ENCODE measurements around the gene SLC15A3.

The SLC15A3 gene

GRCh38 chr11:60938500-60938899 lies 13.5 kb downstream of the SLC15A3 start:
- TF ChIP-seq, protein P1, sequence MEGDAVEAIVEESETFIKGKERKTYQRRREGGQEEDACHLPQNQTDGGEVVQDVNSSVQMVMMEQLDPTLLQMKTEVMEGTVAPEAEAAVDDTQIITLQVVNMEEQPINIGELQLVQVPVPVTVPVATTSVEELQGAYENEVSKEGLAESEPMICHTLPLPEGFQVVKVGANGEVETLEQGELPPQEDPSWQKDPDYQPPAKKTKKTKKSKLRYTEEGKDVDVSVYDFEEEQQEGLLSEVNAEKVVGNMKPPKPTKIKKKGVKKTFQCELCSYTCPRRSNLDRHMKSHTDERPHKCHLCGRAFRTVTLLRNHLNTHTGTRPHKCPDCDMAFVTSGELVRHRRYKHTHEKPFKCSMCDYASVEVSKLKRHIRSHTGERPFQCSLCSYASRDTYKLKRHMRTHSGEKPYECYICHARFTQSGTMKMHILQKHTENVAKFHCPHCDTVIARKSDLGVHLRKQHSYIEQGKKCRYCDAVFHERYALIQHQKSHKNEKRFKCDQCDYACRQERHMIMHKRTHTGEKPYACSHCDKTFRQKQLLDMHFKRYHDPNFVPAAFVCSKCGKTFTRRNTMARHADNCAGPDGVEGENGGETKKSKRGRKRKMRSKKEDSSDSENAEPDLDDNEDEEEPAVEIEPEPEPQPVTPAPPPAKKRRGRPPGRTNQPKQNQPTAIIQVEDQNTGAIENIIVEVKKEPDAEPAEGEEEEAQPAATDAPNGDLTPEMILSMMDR (IDR thresholded peaks at IDR 0.05; ENCODE audit: insufficient read depth, missing control alignments) = no peak
- FAIRE-seq (no peak), DNase-seq (ENCODE audit: insufficient read length, low spot score) (no peak)

GRCh38 chr11:60937811-60938210 lies 14.2 kb downstream of the SLC15A3 start:
- no peak for FAIRE-seq

GRCh38 chr11:60937144-60937527 lies 14.8 kb downstream of the SLC15A3 start:
- no peak for DNase-seq (ENCODE audit: insufficient read length, low spot score)
- no peak for FAIRE-seq
- TF ChIP-seq, protein P1 (IDR thresholded peaks at IDR 0.05; ENCODE audit: insufficient read depth, missing control alignments) = no peak

More at GRCh38 chr11:60937811-60938210, 14.2 kb downstream of the SLC15A3 start:
- DNase-seq (ENCODE audit: insufficient read length, low spot score) = no peak
- TF ChIP-seq, protein P1 (IDR thresholded peaks at IDR 0.05; ENCODE audit: insufficient read depth, missing control alignments) = no peak

DNA sequence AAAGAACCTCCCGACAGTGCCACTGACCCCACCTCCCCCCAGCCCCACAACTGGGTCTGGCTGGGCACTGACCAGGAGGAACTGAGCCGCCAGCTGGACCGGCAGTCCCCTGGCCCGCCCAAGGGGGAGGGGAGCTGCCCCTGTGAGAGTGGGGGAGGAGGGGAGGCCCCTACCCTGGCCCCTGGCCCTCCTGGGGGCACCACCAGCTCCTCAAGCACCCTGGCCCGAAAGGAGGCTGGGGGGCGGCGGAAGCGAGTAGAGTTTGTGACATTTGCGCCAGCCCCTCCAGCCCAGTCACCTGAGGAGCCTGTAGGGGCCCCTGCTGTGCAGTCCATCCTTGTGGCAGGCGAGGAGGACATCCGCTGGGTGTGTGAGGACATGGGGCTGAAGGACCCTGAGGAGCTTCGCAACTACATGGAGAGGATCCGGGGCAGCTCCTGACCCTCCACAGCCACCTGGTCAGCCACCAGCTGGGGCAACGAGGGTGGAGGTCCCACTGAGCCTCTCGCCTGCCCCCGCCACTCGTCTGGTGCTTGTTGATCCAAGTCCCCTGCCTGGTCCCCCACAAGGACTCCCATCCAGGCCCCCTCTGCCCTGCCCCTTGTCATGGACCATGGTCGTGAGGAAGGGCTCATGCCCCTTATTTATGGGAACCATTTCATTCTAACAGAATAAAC lies 15.4 kb downstream of the SLC15A3 start:
- TF ChIP-seq, protein P1 (IDR thresholded peaks at IDR 0.05; ENCODE audit: insufficient read depth, missing control alignments) = no peak
- FAIRE-seq (no peak), DNase-seq (ENCODE audit: insufficient read length, low spot score) (no peak)

DNA sequence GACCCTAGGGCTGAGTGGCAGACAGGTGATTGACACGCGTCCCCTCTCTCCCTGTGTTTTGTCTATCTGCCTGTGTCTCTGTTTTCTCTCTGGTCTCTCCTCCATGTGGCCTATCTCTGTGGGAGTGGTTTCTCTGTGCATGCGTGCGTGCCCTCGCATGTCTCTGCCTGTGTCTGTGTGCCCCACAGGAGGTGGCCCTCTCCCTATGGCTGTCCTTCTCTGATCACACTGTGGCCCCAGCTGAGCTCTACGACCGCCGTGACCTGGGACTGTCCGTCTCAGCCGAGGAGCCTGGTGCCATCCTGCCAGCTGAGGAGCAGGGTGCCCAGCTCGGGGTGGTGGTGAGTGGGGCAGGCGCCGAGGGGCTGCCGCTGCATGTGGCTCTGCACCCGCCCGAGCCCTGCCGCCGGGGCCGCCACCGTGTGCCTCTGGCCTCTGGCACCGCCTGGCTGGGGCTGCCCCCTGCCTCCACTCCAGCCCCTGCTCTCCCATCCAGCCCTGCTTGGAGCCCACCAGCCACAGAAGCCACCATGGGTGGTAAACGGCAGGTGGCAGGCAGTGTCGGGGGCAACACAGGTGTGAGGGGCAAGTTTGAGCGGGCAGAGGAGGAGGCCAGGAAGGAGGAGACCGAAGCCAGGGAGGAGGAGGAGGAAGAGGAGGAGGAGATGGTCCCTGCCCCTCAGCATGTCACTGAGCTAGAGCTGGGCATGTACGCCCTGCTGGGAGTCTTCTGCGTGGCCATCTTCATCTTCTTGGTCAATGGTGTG lies 16.1 kb downstream of the SLC15A3 start:
- no peak for DNase-seq (ENCODE audit: insufficient read length, low spot score)
- TF ChIP-seq, protein P1 (IDR thresholded peaks at IDR 0.05; ENCODE audit: insufficient read depth, missing control alignments) = no peak
- FAIRE-seq = no peak

DNA sequence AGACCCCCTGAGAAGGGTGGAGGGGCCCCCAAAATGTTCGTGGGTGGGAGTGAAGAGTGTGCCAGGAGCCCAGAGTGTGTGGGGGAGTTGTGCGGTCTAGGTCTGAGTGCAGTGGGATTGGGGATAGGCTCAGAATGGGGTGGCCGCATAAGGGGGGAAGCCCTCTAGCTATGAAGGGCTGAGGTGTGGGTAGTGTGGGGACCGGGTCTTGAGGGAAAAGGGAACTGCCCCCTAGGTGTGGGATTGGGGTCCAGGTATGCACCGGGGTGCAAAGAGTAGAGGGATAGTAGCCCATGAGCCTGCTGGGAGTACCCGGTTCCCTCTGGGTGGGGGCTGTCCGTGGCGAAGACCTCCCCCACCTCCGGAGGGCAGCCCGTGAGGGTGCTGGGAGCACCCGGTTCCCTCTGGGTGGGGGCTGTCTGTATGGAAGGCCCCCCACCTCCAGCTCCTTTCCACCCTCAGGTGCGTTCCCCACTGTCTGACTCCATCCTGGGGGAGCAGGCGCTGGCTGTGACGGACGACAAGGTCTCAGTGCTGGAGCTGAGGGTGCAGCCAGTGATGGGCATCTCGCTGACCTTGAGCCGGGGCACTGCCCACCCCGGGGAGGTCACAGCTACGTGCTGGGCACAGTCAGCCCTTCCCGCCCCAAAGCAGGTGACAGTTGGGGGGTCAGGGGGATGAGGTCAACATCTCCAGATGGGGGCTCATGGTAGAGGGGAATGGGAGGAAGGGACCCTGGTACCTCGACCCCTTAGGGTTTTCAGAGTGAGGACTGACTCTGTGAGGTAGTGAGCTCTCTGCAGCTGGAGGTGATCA lies 17.0 kb downstream of the SLC15A3 start:
- FAIRE-seq = no peak
- DNase-seq (ENCODE audit: insufficient read length, low spot score) = no peak
- TF ChIP-seq, protein P1 (IDR thresholded peaks at IDR 0.05; ENCODE audit: insufficient read depth, missing control alignments) = no peak
